ENCODE data around the gene RAB11FIP5. TPM values are rescaled to one million over a fixed set of nuclear protein-coding genes. Genes with fewer than 3 reads are reported as not detected.

Gene RAB11FIP5
- total and polyA plus RNA-seq, 9 of the 15 experiments (the other 6 are each of a cell fraction or from before 2014, with no cell fraction given), result 1.7 to 14.4 (median 6.4) TPM

- 0 out of 2 replicates have a peak, but pooled peaks have one; percentile 31 for TF ChIP-seq ETS1 (conservative IDR thresholded peaks at IDR 0.05; ENCODE audit: control insufficient read depth, low read depth, low read length)
- no peak for TF ChIP-seq ZNF277 (CRISPR knock-in tag; IDR thresholded peaks at IDR 0.05; ENCODE audit: borderline replicate concordance)
- TF ChIP-seq RBFOX2 (IDR thresholded peaks at IDR 0.05; ENCODE audit: low read depth, low read length), result peak; percentile 91; the same call in 1 of the 2 replicates
- peak in 1 of 2 experiments; percentile 21; a peak in 1 of 4 replicates for TF ChIP-seq MAZ (CRISPR knock-in tag; conservative IDR thresholded peaks at IDR 0.05 in 1 of 2, IDR thresholded peaks at IDR 0.05 in 1 of 2)
- TF ChIP-seq, protein P1, sequence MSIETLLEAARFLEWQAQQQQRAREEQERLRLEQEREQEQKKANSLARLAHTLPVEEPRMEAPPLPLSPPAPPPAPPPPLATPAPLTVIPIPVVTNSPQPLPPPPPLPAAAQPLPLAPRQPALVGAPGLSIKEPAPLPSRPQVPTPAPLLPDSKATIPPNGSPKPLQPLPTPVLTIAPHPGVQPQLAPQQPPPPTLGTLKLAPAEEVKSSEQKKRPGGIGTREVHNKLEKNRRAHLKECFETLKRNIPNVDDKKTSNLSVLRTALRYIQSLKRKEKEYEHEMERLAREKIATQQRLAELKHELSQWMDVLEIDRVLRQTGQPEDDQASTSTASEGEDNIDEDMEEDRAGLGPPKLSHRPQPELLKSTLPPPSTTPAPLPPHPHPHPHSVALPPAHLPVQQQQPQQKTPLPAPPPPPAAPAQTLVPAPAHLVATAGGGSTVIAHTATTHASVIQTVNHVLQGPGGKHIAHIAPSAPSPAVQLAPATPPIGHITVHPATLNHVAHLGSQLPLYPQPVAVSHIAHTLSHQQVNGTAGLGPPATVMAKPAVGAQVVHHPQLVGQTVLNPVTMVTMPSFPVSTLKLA (conservative IDR thresholded peaks at IDR 0.05), result 0 out of 4 replicates have a peak, but pooled peaks of 1 of the 2 experiments have one; percentile 7
- TF ChIP-seq ZNF175 (CRISPR knock-in tag; IDR thresholded peaks at IDR 0.05; ENCODE audit: low read depth), result peak; percentile 5; the same call in 1 of the 2 replicates
- TF ChIP-seq, protein P2, sequence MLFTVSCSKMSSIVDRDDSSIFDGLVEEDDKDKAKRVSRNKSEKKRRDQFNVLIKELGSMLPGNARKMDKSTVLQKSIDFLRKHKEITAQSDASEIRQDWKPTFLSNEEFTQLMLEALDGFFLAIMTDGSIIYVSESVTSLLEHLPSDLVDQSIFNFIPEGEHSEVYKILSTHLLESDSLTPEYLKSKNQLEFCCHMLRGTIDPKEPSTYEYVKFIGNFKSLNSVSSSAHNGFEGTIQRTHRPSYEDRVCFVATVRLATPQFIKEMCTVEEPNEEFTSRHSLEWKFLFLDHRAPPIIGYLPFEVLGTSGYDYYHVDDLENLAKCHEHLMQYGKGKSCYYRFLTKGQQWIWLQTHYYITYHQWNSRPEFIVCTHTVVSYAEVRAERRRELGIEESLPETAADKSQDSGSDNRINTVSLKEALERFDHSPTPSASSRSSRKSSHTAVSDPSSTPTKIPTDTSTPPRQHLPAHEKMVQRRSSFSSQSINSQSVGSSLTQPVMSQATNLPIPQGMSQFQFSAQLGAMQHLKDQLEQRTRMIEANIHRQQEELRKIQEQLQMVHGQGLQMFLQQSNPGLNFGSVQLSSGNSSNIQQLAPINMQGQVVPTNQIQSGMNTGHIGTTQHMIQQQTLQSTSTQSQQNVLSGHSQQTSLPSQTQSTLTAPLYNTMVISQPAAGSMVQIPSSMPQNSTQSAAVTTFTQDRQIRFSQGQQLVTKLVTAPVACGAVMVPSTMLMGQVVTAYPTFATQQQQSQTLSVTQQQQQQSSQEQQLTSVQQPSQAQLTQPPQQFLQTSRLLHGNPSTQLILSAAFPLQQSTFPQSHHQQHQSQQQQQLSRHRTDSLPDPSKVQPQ (CRISPR knock-in tag; IDR thresholded peaks at IDR 0.05; ENCODE audit: borderline replicate concordance), result no peak
- no peak; the same call in 1 of the 2 replicates for TF ChIP-seq POLR2AphosphoS5 (IDR thresholded peaks at IDR 0.05; ENCODE audit: control insufficient read depth, insufficient read depth, low read depth, low read length)
- TF ChIP-seq RNF2 (IDR thresholded peaks at IDR 0.05), result no peak
- no peak for TF ChIP-seq MXI1 (IDR thresholded peaks at IDR 0.05; ENCODE audit: low read depth, low read length)
- TF ChIP-seq ZNF592 (IDR thresholded peaks at IDR 0.05), result peak; percentile 67
- peak; percentile 87 for TF ChIP-seq EGR1 (conservative IDR thresholded peaks at IDR 0.05)
These were observed 41.9 kb downstream of the RAB11FIP5 start (continued) for GRCh38 chr2:73070643-73071359.
